Loucy (cell line): Measurements from ENCODE around the gene STK32C.

Experiments
- H2AFZ ChIP-seq: fragments of 200-600 bp; sonication (generic); 2 replicates; pipeline ENCODE4 v1.6.0; 2016; ENCODE audit warnings: antibody characterized with exemption, mild to moderate bottlenecking, low read length, moderate library complexity
- H3F3A ChIP-seq: fragments of 200-600 bp; 2 replicates; pipeline ENCODE4 v1.6.0; 2016; ENCODE audit warnings: antibody characterized with exemption, low read depth, mild to moderate bottlenecking
- H3K27me3 ChIP-seq: fragments of 200-600 bp; sonication (generic); 2 replicates; pipeline ENCODE4 v1.6.1; 2014; ENCODE audit warnings: low read length, mild to moderate bottlenecking; ENCODE audit not compliant: insufficient read depth, poor library complexity, severe bottlenecking
- H3K36me3 ChIP-seq: fragments of 200-600 bp; sonication (generic); 2 replicates; pipeline ENCODE4 v1.6.1; 2016; ENCODE audit warnings: low read length; ENCODE audit not compliant: insufficient read depth
- H3K4me1 ChIP-seq: fragments of 200-600 bp; sonication (generic); 2 replicates; pipeline ENCODE4 v1.5.1; 2014; ENCODE audit warnings: low read length, mild to moderate bottlenecking; ENCODE audit not compliant: insufficient read depth, poor library complexity, severe bottlenecking
- H3K4me2 ChIP-seq: fragments of 200-600 bp; sonication (generic); 2 replicates; pipeline ENCODE4 v1.6.0; 2014; ENCODE audit warnings: antibody characterized with exemption, low read length, low read depth, mild to moderate bottlenecking; ENCODE audit not compliant: poor library complexity, severe bottlenecking
- H3K4me3 ChIP-seq: fragments of 200-600 bp; sonication (generic); 2 replicates; pipeline ENCODE4 v1.5.1; 2014; ENCODE audit warnings: low read length, mild to moderate bottlenecking, mixed read lengths; ENCODE audit not compliant: poor library complexity, severe bottlenecking
- H3K79me2 ChIP-seq: fragments of 200-600 bp; sonication (generic); 2 replicates; pipeline ENCODE4 v1.6.1; 2014; ENCODE audit warnings: low read length; ENCODE audit not compliant: insufficient read depth
- H3K9ac ChIP-seq: fragments of 200-600 bp; sonication (generic); 2 replicates; pipeline ENCODE4 v1.6.0; 2014; ENCODE audit warnings: mild to moderate bottlenecking, low read depth, low read length, moderate library complexity; ENCODE audit not compliant: poor library complexity, severe bottlenecking
- H3K9me2 ChIP-seq: fragments of 200-600 bp; sonication (generic); replicated peaks from 2 replicates; pipeline ENCODE4 v1.6.1; 2016; ENCODE audit warnings: low read depth, low read length, mixed read lengths
- H3K9me3 ChIP-seq: fragments of 200-600 bp; sonication (generic); 2 replicates; pipeline ENCODE4 v1.6.1; 2014; ENCODE audit warnings: mild to moderate bottlenecking, antibody characterized with exemption, low read length, low read depth; ENCODE audit not compliant: insufficient read depth
- H4K20me1 ChIP-seq: fragments of 200-600 bp; sonication (generic); 2 replicates; pipeline ENCODE4 v1.6.0; 2014; ENCODE audit warnings: antibody characterized with exemption, low read length, mild to moderate bottlenecking; ENCODE audit not compliant: insufficient read depth, poor library complexity, severe bottlenecking
- CTCF ChIP-seq: fragments of 200-600 bp; sonication (generic); conservative IDR thresholded peaks from 2 replicates; pipeline ENCODE4 v1.5.1; 2014; ENCODE audit warnings: mild to moderate bottlenecking, antibody characterized with exemption, low read length
- EZH2phosphoT487 ChIP-seq: fragments of 200-600 bp; IDR thresholded peaks from 2 replicates; pipeline ENCODE4 v1.6.1; 2018; ENCODE audit warnings: antibody characterized with exemption, mild to moderate bottlenecking, moderate library complexity, borderline replicate concordance

Gene STK32C

GRCh38 chr10:132192076-132192975, 115.4 kb downstream of the STK32C start:
- no peak for TF ChIP-seq CTCF
- no peak for TF ChIP-seq EZH2phosphoT487
- Histone ChIP-seq H3K4me1 (no peaks in the 10 kb centered on the region), H3K4me2 (no peak overlapping the region), H3K9ac (no peak overlapping the region), H4K20me1 (no peaks in the 10 kb centered on the region), H2AFZ (no peak overlapping the region), H3F3A (no peaks in the 10 kb centered on the region), H3K27me3 (no peaks in the 10 kb centered on the region), H3K4me3 (no peak overlapping the region), H3K79me2 (no peaks in the 10 kb centered on the region), H3K9me2 (no peaks in the 10 kb centered on the region), H3K9me3 (no peaks in the 10 kb centered on the region), H3K36me3 (no peaks in the 10 kb centered on the region)

- H3K36me3 ChIP-seq = no peaks in the 10 kb centered on the region
- H3K9ac ChIP-seq = no peak overlapping the region
- TF ChIP-seq EZH2phosphoT487 (no peak), CTCF (no peak)
- no peaks in the 10 kb centered on the region for H3K4me1 ChIP-seq
- H3K4me2 ChIP-seq = no peak overlapping the region
- H3K9me3 ChIP-seq = no peaks in the 10 kb centered on the region
- no peaks in the 10 kb centered on the region for H4K20me1 ChIP-seq
- no peaks in the 10 kb centered on the region for H3K9me2 ChIP-seq
- H2AFZ ChIP-seq = no peak overlapping the region
- no peaks in the 10 kb centered on the region for H3F3A ChIP-seq
- H3K79me2 ChIP-seq = no peaks in the 10 kb centered on the region
- H3K4me3 ChIP-seq = no peak overlapping the region
- no peaks in the 10 kb centered on the region for H3K27me3 ChIP-seq
These were observed 117.8 kb downstream of the STK32C start for GRCh38 chr10:132189810-132190422.

GRCh38 chr10:132189016-132189415, 118.7 kb downstream of the STK32C start:
- H3K9me2 ChIP-seq = no peaks in the 10 kb centered on the region
- TF ChIP-seq EZH2phosphoT487 = no peak
- TF ChIP-seq CTCF = no peak
- no peak overlapping the region for H2AFZ ChIP-seq
- no peak overlapping the region for H3K4me2 ChIP-seq
- no peaks in the 10 kb centered on the region for H3K79me2 ChIP-seq
- H3K27me3 ChIP-seq = no peaks in the 10 kb centered on the region
- no peaks in the 10 kb centered on the region for H3K36me3 ChIP-seq
- H3F3A ChIP-seq = no peaks in the 10 kb centered on the region
- H3K4me3 ChIP-seq = no peak overlapping the region
- H3K4me1 ChIP-seq = no peaks in the 10 kb centered on the region
- no peak overlapping the region for H3K9ac ChIP-seq
- H4K20me1 ChIP-seq = no peaks in the 10 kb centered on the region
- H3K9me3 ChIP-seq = no peaks in the 10 kb centered on the region
